ENCODE measurements around the gene YJU2.

DNA sequence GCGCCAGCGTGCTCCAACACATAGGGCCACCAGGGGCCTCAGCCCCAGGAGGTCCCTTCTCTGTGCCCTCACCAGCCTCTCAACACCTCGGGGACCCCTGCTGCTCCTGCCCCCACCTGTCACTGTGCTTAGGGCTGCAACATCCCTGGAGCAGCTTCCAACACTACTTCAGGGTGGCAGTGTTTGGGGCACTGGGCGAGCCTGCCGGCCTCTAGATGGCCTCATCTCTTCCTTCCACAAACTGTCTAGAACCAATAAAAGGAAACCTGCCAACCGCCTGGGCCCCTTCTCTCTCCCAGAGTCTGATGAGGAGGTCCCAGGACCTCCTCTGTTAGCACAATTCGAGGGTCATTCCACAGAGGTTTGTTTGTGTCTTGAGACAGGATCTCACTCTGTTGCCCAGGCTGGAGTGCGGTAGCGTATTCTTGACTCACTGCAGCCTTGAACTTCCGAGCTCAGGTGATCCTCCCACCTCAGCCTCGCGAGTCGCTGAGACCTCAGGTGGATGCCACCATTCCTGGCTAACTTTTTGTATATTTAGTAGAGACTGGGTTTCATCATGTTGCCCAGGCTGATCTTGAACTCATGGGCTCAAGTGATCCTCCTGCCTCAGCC is 22.0 kb downstream of the YJU2 start:
- TF ChIP-seq, protein P1, sequence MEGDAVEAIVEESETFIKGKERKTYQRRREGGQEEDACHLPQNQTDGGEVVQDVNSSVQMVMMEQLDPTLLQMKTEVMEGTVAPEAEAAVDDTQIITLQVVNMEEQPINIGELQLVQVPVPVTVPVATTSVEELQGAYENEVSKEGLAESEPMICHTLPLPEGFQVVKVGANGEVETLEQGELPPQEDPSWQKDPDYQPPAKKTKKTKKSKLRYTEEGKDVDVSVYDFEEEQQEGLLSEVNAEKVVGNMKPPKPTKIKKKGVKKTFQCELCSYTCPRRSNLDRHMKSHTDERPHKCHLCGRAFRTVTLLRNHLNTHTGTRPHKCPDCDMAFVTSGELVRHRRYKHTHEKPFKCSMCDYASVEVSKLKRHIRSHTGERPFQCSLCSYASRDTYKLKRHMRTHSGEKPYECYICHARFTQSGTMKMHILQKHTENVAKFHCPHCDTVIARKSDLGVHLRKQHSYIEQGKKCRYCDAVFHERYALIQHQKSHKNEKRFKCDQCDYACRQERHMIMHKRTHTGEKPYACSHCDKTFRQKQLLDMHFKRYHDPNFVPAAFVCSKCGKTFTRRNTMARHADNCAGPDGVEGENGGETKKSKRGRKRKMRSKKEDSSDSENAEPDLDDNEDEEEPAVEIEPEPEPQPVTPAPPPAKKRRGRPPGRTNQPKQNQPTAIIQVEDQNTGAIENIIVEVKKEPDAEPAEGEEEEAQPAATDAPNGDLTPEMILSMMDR (IDR thresholded peaks at IDR 0.05 in 2 of 3, conservative IDR thresholded peaks at IDR 0.05 in 1 of 3; ENCODE audit: borderline replicate concordance in 1 of 3, insufficient read depth in 1 of 3, low read depth in 2 of 3, low read length in 2 of 3): peak in 1 of 3 experiments; percentile 17; a peak in 1 of 6 replicates
- TF ChIP-seq TCF7L2 (IDR thresholded peaks at IDR 0.05; ENCODE audit: borderline replicate concordance, extremely low read depth, insufficient read depth, insufficient read length): no peak
- no peak for TF ChIP-seq MAX (IDR thresholded peaks at IDR 0.05)
- TF ChIP-seq YY1 (IDR thresholded peaks at IDR 0.05; ENCODE audit: extremely low read depth, insufficient replicate concordance, low read depth, low read length): no peak
- TF ChIP-seq EZH2 (IDR thresholded peaks at IDR 0.05): no peak
- TF ChIP-seq, protein P2, sequence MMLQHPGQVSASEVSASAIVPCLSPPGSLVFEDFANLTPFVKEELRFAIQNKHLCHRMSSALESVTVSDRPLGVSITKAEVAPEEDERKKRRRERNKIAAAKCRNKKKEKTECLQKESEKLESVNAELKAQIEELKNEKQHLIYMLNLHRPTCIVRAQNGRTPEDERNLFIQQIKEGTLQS (IDR thresholded peaks at IDR 0.05): no peak
- TF ChIP-seq CEBPB (IDR thresholded peaks at IDR 0.05; ENCODE audit: low read depth): no peak
